ENCODE results near the gene MED12L.

MED12L gene

DNA sequence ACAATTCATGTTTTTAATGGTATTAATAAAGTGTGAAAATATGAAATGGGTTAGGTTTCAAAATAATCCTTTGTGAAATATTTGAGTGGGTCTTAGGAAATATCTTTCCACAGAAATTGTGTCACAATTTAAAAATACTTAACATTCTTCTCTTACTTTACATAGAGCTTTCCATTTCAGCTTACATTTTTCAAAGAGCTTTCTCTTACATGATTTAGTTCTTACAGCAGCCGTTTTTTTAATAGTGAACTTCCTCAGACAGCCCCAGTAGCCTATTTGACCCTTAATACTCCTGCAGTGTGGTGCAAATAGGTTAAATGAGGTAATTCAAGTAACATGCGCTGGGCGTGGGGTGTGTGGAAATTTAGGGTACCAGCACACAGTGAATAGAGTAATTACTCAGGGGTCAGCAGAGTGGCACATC lies 277.3 kb downstream of the MED12L start:
- no peak overlapping the region for H3K4me3 ChIP-seq (ENCODE audit: severe bottlenecking)
- H3K27me3 ChIP-seq (ENCODE audit: insufficient read depth, poor library complexity, severe bottlenecking): no peaks in the 10 kb centered on the region
- DNase-seq (ENCODE audit: low spot score) (no peak), ATAC-seq (ENCODE audit: low read depth) (no peak)
- no peaks in the 10 kb centered on the region for H3K36me3 ChIP-seq (ENCODE audit: low read depth)
- H3K4me1 ChIP-seq (ENCODE audit: insufficient read depth, poor library complexity, severe bottlenecking): no peaks in the 10 kb centered on the region
- no peaks in the 10 kb centered on the region for H3K9me3 ChIP-seq (ENCODE audit: severe bottlenecking)
- H3K27ac ChIP-seq (ENCODE audit: poor library complexity, severe bottlenecking): no peak overlapping the region
- no peak for TF ChIP-seq CTCF (IDR thresholded peaks at IDR 0.05; ENCODE audit: poor library complexity, severe bottlenecking)

DNA sequence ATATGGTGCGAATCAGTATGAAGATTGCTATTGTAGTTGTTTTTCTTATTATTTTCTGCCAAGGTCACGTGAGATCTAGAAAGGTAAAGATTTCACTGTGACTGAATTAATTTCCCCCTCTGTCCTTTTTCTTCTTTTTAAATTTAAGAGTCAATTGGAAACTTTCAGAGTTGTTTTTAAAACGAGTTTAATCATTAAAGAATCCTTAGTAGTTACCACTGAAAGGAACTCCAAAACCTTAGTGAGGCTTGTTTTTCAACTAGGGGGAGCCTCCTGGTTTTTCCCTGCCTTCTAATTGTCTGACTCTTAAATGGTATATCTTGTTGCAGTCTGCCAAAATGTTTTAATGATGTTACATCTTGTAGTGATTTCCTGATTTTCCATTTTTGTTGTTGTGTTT lies 281.5 kb downstream of the MED12L start:
- Histone ChIP-seq H3K27me3 (ENCODE audit: insufficient read depth, poor library complexity, severe bottlenecking) (no peaks in the 10 kb centered on the region), H3K36me3 (ENCODE audit: low read depth) (no peaks in the 10 kb centered on the region), H3K4me3 (ENCODE audit: severe bottlenecking) (no peak overlapping the region), H3K27ac (ENCODE audit: poor library complexity, severe bottlenecking) (no peak overlapping the region), H3K9me3 (ENCODE audit: severe bottlenecking) (no peaks in the 10 kb centered on the region), H3K4me1 (ENCODE audit: insufficient read depth, poor library complexity, severe bottlenecking) (no peaks in the 10 kb centered on the region)
- no peak for ATAC-seq (ENCODE audit: low read depth)
- DNase-seq (ENCODE audit: low spot score): no peak
- no peak for TF ChIP-seq CTCF (IDR thresholded peaks at IDR 0.05; ENCODE audit: poor library complexity, severe bottlenecking)

DNA sequence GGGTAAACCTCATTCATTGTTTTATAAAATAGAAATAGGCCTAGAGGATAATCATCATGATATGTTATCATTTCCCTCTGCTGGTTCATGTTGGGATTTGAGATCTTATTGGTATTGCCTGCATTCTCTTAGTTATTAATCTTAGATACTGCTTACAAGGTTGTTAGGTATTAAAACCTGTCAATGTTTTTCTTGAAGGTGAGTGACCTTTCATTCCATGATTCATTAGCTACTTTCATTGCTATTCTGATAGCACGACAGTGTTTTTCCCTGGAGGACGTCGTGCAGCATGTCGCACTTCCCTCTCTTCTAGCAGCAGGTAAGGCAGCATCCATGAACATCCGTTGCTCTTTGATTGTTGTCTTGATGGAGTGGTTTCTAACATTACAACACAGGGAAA lies 282.0 kb downstream of the MED12L start:
- ATAC-seq (ENCODE audit: low read depth) (no peak), DNase-seq (ENCODE audit: low spot score) (no peak)
- no peaks in the 10 kb centered on the region for H3K4me1 ChIP-seq (ENCODE audit: insufficient read depth, poor library complexity, severe bottlenecking)
- no peak overlapping the region for H3K4me3 ChIP-seq (ENCODE audit: severe bottlenecking)
- no peak for TF ChIP-seq CTCF (IDR thresholded peaks at IDR 0.05; ENCODE audit: poor library complexity, severe bottlenecking)
- no peaks in the 10 kb centered on the region for H3K9me3 ChIP-seq (ENCODE audit: severe bottlenecking)
- no peak overlapping the region for H3K27ac ChIP-seq (ENCODE audit: poor library complexity, severe bottlenecking)
- no peaks in the 10 kb centered on the region for H3K27me3 ChIP-seq (ENCODE audit: insufficient read depth, poor library complexity, severe bottlenecking)
- H3K36me3 ChIP-seq (ENCODE audit: low read depth): no peaks in the 10 kb centered on the region

GRCh38 chr3:151371526-151371925 lies 286.1 kb downstream of the MED12L start:
- Histone ChIP-seq H3K27me3 (ENCODE audit: insufficient read depth, poor library complexity, severe bottlenecking) (no peaks in the 10 kb centered on the region), H3K27ac (ENCODE audit: poor library complexity, severe bottlenecking) (no peak overlapping the region), H3K4me3 (ENCODE audit: severe bottlenecking) (no peak overlapping the region), H3K36me3 (ENCODE audit: low read depth) (no peaks in the 10 kb centered on the region), H3K9me3 (ENCODE audit: severe bottlenecking) (no peaks in the 10 kb centered on the region), H3K4me1 (ENCODE audit: insufficient read depth, poor library complexity, severe bottlenecking) (no peaks in the 10 kb centered on the region)
- ATAC-seq (ENCODE audit: low read depth) (no peak), DNase-seq (ENCODE audit: low spot score) (no peak)
- TF ChIP-seq CTCF (IDR thresholded peaks at IDR 0.05; ENCODE audit: poor library complexity, severe bottlenecking): no peak

DNA sequence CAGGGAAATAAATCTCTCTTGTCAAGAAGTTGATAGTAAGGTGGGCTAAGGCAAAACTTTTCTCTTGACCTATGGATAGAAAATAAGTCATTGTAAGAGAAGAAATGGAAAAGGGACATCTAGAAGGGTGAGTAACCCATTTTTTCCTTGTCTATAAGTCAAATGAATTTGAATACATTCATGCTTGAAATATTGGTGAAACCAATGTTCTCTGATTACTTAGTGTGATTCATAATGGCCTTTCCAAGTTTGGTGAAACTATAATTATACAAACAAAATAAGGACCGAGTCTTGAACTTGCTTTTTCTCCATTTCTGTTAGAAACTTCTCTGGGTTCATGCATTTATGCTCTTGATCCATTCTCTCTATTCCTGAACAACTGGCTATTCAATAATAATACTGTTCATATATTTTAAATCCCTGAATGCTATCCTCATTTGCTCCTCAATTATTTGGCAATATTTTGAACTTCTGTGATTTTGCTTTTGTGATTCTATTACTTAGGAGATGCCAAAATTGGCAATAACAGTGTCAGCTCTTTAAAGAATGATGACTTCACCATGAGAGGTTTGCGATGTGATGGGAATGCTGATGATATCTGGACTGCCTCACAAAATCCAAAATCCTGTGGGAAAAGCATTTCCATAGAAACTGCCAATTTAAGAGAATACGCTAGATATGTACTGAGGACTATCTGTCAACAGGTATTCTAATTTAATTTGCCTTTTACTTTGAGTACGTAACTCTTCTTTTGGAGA lies 286.8 kb downstream of the MED12L start:
- Histone ChIP-seq H3K27ac (ENCODE audit: poor library complexity, severe bottlenecking) (no peak overlapping the region), H3K9me3 (ENCODE audit: severe bottlenecking) (no peaks in the 10 kb centered on the region), H3K36me3 (ENCODE audit: low read depth) (no peaks in the 10 kb centered on the region), H3K4me3 (ENCODE audit: severe bottlenecking) (no peak overlapping the region), H3K4me1 (ENCODE audit: insufficient read depth, poor library complexity, severe bottlenecking) (no peaks in the 10 kb centered on the region), H3K27me3 (ENCODE audit: insufficient read depth, poor library complexity, severe bottlenecking) (no peaks in the 10 kb centered on the region)
- DNase-seq (ENCODE audit: low spot score) (no peak), ATAC-seq (ENCODE audit: low read depth) (no peak)
- no peak for TF ChIP-seq CTCF (IDR thresholded peaks at IDR 0.05; ENCODE audit: poor library complexity, severe bottlenecking)
